ENCODE measurements around the gene NXN. TPM values are rescaled to one million over a fixed set of nuclear protein-coding genes. Genes with fewer than 3 reads are reported as not detected.
"Not testable (repeated sequence)": the region's sequence is repeated elsewhere in the genome, so short reads cannot be mapped to it uniquely, and the experiment has no call there.

The NXN gene
- total and polyA plus RNA-seq, 2 experiments from 2014 or later, result 8.0 to 41.9 TPM

- no peak for DNase-seq
- no peaks in the 10 kb centered on the region for H3K27me3 ChIP-seq (replicated peaks; ENCODE audit: insufficient read depth)
- no peak overlapping the region for H3K4me2 ChIP-seq (ENCODE audit: unreplicated experiment)
- H3K9ac ChIP-seq, result no peak overlapping the region
- TF ChIP-seq EZH2phosphoT487 (IDR thresholded peaks at IDR 0.05; ENCODE audit: insufficient read depth, low read depth) (no peak), EZH2 (IDR thresholded peaks at IDR 0.05; ENCODE audit: insufficient read depth, poor library complexity, severe bottlenecking) (no peak)
- in situ Hi-C loops (cut with MboI), result loop anchor here (5.0 kb wide), 1 partner anchor 193 kb away; no protein-coding TSS in a partner anchor
- H3K36me3 ChIP-seq (ENCODE audit: low read depth), result peaks cover 16% of the 10 kb centered on the region; the same call in 1 of the 2 replicates
- H3K4me3 ChIP-seq, result no peak overlapping the region
- peaks cover 33% of the 10 kb centered on the region for H3K79me2 ChIP-seq (ENCODE audit: insufficient read depth)
- no peaks in the 10 kb centered on the region for H3K9me2 ChIP-seq (ENCODE audit: insufficient read depth)
- H4K20me1 ChIP-seq (ENCODE audit: insufficient read depth), result no peaks in the 10 kb centered on the region
- 87 to 89% methylated on average over 14 of the region's 14 CpGs for WGBS, 2 experiments (ENCODE audit: low coverage in 1 of 2, low lambda C conversion rate in 2 of 2, missing lambda C conversion rate in 2 of 2)
- H3K9me3 ChIP-seq (ENCODE audit: low read depth), result no peaks in the 10 kb centered on the region
- no peak overlapping the region for H2AFZ ChIP-seq
- H3F3A ChIP-seq (ENCODE audit: insufficient read depth), result no peaks in the 10 kb centered on the region
- H3K4me1 ChIP-seq (ENCODE audit: insufficient read depth), result no peaks in the 10 kb centered on the region
- H3K27ac ChIP-seq, result no peak overlapping the region
These were observed 190.3 kb downstream of the NXN start for GRCh38 chr17:789160-789840.

DNA sequence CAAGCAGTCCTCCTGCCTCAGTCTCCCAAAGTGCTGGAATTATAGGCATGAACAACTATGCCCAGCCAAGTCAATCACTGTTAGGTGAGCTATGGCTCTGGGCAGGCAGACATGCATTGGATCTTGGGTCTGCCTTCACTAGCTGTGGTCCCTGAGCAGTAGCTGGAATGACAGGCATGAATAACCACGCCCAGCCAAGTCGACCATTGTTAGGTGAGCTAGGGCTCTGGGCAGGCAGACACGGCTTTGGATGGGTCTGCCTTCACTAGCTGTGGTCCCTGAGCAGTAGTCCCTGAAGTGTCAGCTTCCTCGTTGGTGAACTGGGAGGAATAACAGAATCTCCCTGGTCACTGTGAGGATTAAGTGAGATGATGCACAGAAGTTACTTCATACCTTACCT, 191.0 kb downstream of the NXN start:
- Histone ChIP-seq H3F3A (ENCODE audit: insufficient read depth) (no peaks in the 10 kb centered on the region), H3K4me3 (no peak overlapping the region), H3K27ac (no peak overlapping the region), H3K9me2 (ENCODE audit: insufficient read depth) (no peaks in the 10 kb centered on the region), H4K20me1 (ENCODE audit: insufficient read depth) (no peaks in the 10 kb centered on the region), H3K4me2 (ENCODE audit: unreplicated experiment) (no peak overlapping the region), H3K27me3 (replicated peaks; ENCODE audit: insufficient read depth) (no peaks in the 10 kb centered on the region), H3K79me2 (ENCODE audit: insufficient read depth) (peaks cover 40% of the 10 kb centered on the region), H2AFZ (no peak overlapping the region), H3K9ac (no peak overlapping the region), H3K36me3 (ENCODE audit: low read depth) (peaks cover 16% of the 10 kb centered on the region; the same call in 1 of the 2 replicates), H3K9me3 (ENCODE audit: low read depth) (no peaks in the 10 kb centered on the region), H3K4me1 (ENCODE audit: insufficient read depth) (peaks cover 2% of the 10 kb centered on the region)
- no peak for TF ChIP-seq EZH2 (IDR thresholded peaks at IDR 0.05; ENCODE audit: insufficient read depth, poor library complexity, severe bottlenecking)
- no peak for TF ChIP-seq EZH2phosphoT487 (IDR thresholded peaks at IDR 0.05; ENCODE audit: insufficient read depth, low read depth)
- in situ Hi-C loops (cut with MboI), result loop anchor here (5.0 kb wide), 1 partner anchor 194 kb away; no protein-coding TSS in a partner anchor
- no peak for DNase-seq
- WGBS, 2 experiments (ENCODE audit: low coverage in 1 of 2, low lambda C conversion rate in 2 of 2, missing lambda C conversion rate in 2 of 2), result 87 to 88% methylated on average over 4 of the region's 4 CpGs

GRCh38 chr17:787641-788221, 191.8 kb downstream of the NXN start:
- H3F3A ChIP-seq (ENCODE audit: insufficient read depth), result no peaks in the 10 kb centered on the region
- peaks cover 10% of the 10 kb centered on the region for H3K4me1 ChIP-seq (ENCODE audit: insufficient read depth)
- no peak for TF ChIP-seq EZH2 (IDR thresholded peaks at IDR 0.05; ENCODE audit: insufficient read depth, poor library complexity, severe bottlenecking)
- no peak overlapping the region for H2AFZ ChIP-seq
- no peaks in the 10 kb centered on the region for H3K27me3 ChIP-seq (replicated peaks; ENCODE audit: insufficient read depth)
- peaks cover 48% of the 10 kb centered on the region for H3K79me2 ChIP-seq (ENCODE audit: insufficient read depth)
- no peak overlapping the region for H3K9ac ChIP-seq
- no peak for DNase-seq
- H3K27ac ChIP-seq, result no peak overlapping the region
- H3K4me2 ChIP-seq (ENCODE audit: unreplicated experiment), result no peak overlapping the region
- no peaks in the 10 kb centered on the region for H3K9me3 ChIP-seq (ENCODE audit: low read depth)
- in situ Hi-C loops (cut with MboI), result loop anchor here (5.0 kb wide), 1 partner anchor 195 kb away; no protein-coding TSS in a partner anchor
- H3K36me3 ChIP-seq (ENCODE audit: low read depth), result peaks cover 16% of the 10 kb centered on the region; the same call in 1 of the 2 replicates
- H4K20me1 ChIP-seq (ENCODE audit: insufficient read depth), result no peaks in the 10 kb centered on the region
- no peaks in the 10 kb centered on the region for H3K9me2 ChIP-seq (ENCODE audit: insufficient read depth)
- 89 to 92% methylated on average over 12 of the region's 12 CpGs for WGBS, 2 experiments (ENCODE audit: low coverage in 1 of 2, low lambda C conversion rate in 2 of 2, missing lambda C conversion rate in 2 of 2)
- no peak overlapping the region for H3K4me3 ChIP-seq

DNA sequence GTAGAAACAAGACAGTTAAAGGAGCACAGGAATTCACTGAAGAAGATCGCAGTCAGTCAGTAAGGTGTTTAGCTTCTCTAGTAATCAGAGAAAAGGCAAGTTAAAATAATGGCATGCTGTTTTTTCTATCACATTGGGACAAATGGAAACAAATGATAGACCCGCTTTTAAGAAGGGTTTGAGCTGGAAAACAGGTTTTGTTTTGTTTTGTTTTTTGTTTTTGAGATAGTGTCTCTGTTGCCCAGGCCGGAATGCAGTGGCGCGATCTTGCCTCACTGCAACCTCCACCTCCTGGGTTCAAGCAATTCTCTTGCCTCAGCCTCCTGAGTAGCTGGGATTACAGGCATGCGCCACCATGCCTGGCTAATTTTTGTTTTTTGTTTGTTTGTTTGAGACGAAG, 193.7 kb downstream of the NXN start:
- DNase-seq; H3K27ac ChIP-seq; H4K20me1 ChIP-seq (ENCODE audit: insufficient read depth); H3K9me3 ChIP-seq (ENCODE audit: low read depth); H3F3A ChIP-seq (ENCODE audit: insufficient read depth); H2AFZ ChIP-seq; H3K9me2 ChIP-seq (ENCODE audit: insufficient read depth); H3K4me1 ChIP-seq (ENCODE audit: insufficient read depth); H3K4me2 ChIP-seq (ENCODE audit: unreplicated experiment); H3K27me3 ChIP-seq (replicated peaks; ENCODE audit: insufficient read depth); H3K4me3 ChIP-seq; H3K9ac ChIP-seq: not testable (repeated sequence)
- H3K79me2 ChIP-seq (ENCODE audit: insufficient read depth), result peaks cover 65% of the 10 kb centered on the region
- peaks cover 11% of the 10 kb centered on the region; the same call in 1 of the 2 replicates for H3K36me3 ChIP-seq (ENCODE audit: low read depth)
- WGBS, 2 experiments (ENCODE audit: low coverage in 1 of 2, low lambda C conversion rate in 2 of 2, missing lambda C conversion rate in 2 of 2), result 90 to 91% methylated on average over 7 of the region's 7 CpGs
- in situ Hi-C loops (cut with MboI), result loop anchor here (5.0 kb wide), 1 partner anchor 196 kb away; no protein-coding TSS in a partner anchor

Measured in GM23248 (cell line).